Stimulated activated CD8-positive, alpha-beta memory T cell treated with anti-CD3 and anti-CD28 coated beads, Interleukin-15, amount 100 ng/mL, for 1 hour (primary cell): ENCODE results near the gene SERPINC1.
"Not testable (repeated sequence)": the region's sequence is repeated elsewhere in the genome, so short reads cannot be mapped to it uniquely, and the experiment has no call there.

Experiments
- DNase-seq: peaks from one replicate; pipeline ENCODE4 v3.0.0-alpha.2; 2020; ENCODE audit warnings: low read depth

The SERPINC1 gene

GRCh38 chr1:173889885-173890284, 27.2 kb downstream of the SERPINC1 start:
- no peak for DNase-seq

DNA sequence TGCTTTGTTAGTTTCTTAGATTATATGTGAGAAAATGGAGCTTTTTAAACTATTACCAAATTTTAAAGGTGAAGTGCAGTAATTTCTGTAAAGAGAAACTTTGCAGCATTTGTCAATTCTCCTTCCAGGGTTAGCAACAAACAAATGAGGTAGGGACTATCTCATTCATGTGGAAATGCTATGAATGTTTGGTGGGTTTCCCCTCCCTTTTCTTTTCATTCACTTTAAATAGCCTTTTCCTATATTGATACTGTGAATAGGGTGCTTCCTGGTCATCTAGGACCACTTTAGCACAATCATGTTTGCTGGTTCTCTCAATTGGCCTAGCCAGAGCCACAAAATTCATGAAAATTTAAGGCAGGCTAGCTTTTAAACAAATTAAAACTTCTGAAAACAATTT, 28.4 kb downstream of the SERPINC1 start:
- DNase-seq: no peak

GRCh38 chr1:173887627-173888026, 29.5 kb downstream of the SERPINC1 start:
- no peak for DNase-seq

DNA sequence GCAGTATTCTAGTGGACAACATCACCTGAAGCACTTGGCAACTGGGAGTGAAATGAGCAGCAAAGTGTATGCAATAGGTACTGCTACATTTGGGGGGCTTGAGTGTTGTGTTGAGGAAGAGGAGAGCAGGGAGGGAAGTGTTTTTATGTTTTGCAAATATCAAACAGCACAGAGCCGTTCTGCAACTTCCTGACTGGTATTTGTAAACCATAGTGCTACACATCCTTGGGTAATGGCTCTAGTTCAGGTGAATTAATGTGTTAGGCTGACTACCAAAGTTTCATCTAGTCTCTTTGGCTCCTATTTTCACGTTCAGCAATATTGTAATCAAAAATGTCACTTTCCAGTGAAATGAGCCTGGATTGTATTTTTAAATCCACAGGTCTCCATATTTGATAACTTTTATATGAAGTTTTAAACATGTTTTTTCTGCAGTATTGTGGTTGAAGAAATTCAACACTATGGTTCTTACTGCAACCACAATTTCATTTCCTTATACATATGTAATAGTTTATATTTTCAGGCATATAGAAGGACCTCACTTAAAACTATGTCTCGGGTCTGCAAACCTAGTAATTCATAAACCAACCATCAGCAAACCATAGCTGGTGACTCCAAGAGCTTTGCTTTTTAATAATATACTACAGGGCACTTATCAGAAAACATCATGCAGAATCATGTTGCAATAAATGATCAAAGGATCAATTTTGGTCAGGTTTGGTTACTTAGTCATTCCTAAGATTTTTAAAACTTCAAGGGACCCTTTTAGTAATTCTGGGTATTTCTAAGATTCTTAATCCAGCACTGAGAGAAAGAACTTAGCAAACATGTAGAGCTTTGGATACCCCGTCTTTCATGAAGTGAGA, 30.1 kb downstream of the SERPINC1 start:
- no peak for DNase-seq

DNA sequence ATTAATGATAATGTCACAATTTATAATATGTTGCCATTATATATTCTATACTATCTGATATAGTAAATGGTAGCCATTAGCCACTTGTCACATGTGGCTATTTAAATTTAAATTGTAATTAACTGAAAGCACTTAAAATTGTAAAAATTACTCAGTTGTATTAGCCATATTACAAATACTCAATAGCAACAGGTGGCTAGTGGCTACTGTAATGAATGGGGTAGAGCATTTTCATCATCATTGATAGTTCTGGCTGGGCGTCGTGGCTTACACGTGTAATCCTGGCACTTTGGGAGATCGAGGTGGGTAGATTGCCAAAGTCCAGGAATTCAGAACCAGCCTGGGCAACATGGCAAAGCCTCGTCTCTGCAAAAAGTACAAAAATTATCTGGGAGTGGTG, 32.4 kb downstream of the SERPINC1 start:
- no peak for DNase-seq

DNA sequence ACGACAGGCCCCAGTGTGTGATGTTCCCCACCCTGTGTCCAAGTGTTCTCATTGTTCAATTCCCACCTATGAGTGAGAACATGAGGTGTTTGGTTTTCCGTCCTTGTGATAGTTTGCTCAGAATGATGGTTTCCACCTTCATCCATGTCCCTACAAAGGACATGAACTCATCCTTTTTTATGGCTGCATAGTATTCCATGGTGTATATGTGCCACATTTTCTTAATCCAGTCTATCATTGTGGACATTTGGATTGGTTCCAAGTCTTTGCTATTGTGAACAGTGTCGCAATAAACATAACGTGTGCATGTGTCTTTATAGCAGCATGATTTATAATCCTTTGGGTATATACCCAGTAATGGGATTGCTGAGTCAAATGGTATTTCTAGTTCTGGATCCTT, 36.0 kb downstream of the SERPINC1 start:
- DNase-seq: not testable (repeated sequence)

- DNase-seq: no peak
Measured at GRCh38 chr1:173878251-173878650, 38.9 kb downstream of the SERPINC1 start.

DNA sequence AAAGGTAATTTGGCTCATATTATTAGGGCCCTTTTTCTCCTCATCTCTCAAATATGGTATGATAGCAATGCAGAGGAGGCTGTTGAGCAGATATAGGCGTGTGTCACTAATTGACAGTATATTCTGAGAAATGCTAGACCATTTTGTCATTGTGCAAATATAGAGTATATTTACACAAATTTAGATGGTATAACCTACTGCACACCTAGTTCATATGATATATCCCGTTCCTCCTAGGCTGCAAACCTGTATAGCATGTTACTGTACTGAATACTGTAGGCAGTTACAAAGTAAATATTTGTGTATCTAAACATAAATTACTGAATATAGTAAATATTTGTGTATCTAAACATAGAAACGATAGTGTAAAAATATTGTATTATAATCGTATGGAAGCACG, 40.4 kb downstream of the SERPINC1 start:
- DNase-seq: no peak

DNA sequence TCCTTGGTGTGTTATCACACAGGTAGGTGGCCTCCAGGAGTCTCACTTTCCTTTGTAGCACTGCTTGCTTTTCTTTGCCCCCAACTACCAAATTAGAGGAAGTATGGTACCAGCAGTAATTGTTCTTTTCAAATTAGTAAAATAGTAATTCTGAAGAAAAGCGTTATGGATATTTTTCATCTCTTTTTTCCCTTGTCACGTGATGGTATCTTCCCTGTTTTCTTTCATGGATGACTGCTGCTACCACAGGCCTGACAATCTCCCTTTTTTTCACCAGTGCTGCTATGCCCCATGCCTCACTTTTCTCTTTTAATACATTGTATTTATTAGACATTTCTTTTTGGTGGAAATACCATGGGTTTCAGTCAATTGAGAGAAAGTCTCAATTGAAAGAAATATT, 45.6 kb downstream of the SERPINC1 start:
- no peak for DNase-seq

DNA sequence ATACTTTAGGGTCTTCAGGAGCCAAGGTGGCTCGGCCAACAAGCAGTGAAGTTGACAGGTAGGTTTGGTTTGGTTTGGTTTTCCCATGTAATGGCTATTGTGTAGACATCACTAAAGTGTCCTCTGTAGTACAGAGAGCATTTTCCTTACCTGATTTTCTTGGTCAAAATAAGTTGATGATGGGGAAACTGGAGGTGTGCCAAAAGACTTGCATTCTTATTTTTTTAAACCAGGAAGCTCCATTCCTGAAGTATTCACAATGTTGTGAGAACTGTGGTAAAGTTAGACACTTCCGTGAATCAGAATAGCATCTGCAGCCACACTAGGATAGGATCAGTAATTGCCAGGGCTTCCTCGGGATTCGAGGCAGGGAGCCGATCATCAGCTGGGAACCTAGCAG, 46.0 kb downstream of the SERPINC1 start:
- no peak for DNase-seq

GRCh38 chr1:173870252-173871075, 46.7 kb downstream of the SERPINC1 start:
- DNase-seq: no peak

GRCh38 chr1:173869021-173869359, 48.1 kb downstream of the SERPINC1 start:
- DNase-seq: no peak

DNA sequence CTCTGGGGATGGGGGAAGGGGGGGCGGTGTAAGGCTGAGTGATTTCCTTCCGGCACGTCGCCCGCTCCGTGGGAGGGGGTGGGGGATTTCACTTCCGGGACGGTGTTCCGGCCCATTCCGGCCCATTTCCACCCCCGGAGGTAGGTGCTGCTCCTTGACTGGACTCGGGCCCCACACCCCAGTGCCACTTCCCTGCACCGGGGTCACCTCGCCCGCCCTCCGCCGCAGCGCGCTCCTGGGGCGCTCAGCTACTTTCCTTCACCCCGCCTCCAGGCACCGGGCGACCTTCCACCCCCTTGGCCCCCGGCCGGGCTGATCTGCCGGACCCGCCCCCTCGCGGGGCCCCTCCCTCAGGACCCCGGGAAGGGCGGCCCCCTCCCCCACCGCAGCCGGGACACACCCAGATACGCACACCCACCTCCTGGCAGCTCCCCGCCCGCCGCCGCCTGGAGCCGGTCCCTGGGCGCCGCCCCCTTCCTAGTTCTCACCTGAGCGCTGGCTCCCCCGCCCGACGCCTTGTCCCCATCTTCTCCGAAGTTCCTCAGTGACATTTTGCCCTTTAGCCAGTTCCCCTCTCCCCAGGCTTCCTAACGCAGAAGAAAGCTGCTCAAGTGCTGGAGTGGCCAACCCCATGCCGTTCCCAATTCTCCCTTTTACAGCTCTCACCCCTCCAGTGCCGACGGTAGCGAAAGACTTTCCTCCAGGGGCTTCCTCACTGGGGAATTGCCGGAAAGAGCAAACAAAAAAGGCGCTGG, 48.7 kb downstream of the SERPINC1 start, which contains the start of gene ZBTB37:
Gene ZBTB37 (plus strand): TSS at position 115 of the 755 bp plus-strand sequence. CDS start 1,846 bp downstream, outside the sequence.
- DNase-seq: peak; percentile 80

GRCh38 chr1:173867753-173868265, 49.3 kb downstream of the SERPINC1 start, which contains the start of gene GAS5:
GAS5 (minus strand) TSS chr1:173867989.
- DNase-seq: peak; percentile 97

GRCh38 chr1:173867141-173867752, 49.9 kb downstream of the SERPINC1 start:
- DNase-seq: peak; percentile 29

DNA sequence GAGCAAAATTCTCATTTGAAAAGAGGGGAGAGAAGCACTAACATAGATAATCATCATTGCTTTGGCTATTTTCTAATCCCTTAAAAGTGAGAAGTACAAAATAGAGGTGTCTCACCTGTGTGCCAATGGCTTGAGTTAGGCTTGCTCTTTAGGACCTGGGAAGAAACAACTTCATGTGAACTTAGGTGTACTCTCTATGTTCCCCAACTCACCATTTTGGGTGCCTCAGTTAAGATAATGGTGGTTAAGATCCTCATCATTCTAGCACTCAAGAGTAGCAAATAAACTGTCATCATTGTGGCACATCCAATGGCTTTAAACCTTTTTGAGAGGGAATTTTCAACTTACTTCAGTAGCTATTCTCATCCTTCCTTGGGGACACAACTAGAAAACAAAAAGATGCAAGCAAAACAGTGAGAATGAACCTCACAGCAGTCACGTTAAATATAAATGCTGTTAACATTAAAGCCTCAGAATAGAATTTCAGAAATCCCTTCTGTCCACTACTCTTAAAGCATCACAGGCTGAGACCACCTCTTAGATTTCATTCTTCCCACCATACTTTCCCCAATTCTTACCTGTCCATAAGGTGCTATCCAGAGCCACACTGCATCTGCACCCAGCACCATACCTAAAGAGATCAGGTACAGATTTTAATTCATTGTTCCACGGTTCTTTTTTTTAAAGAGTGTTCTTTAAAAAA, 50.6 kb downstream of the SERPINC1 start:
- DNase-seq: no peak

DNA sequence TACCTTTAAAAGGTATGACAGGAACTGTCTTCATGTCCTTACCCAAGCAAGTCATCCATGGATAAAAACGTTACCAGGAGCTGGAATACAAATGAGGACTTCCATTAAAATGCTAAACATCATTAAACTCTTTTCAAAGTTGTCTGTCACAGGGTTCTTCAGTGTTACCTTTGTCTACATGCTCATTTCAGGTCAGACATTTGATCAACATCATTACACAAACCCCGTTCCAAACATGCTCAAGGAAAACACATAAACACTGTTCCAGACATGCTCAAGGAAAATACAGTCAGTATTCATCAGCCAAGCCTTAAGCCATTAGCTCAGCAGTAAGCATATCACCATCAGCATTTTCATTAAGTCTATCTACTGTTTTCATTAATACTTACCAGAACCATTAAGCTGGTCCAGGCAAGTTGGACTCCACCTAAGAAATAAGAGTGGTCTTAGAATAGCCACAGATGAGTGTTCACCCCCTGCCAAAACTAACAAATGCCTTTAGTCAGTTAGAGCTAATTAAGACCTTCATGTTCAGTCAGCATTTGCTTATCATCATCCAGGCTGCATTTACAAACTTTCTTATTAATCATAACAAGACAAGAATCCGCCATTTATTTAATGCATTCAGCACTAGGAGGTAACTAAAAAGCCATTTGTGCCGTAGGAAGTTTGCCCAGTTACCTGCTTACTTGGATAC, 51.5 kb downstream of the SERPINC1 start:
- no peak for DNase-seq

DNA sequence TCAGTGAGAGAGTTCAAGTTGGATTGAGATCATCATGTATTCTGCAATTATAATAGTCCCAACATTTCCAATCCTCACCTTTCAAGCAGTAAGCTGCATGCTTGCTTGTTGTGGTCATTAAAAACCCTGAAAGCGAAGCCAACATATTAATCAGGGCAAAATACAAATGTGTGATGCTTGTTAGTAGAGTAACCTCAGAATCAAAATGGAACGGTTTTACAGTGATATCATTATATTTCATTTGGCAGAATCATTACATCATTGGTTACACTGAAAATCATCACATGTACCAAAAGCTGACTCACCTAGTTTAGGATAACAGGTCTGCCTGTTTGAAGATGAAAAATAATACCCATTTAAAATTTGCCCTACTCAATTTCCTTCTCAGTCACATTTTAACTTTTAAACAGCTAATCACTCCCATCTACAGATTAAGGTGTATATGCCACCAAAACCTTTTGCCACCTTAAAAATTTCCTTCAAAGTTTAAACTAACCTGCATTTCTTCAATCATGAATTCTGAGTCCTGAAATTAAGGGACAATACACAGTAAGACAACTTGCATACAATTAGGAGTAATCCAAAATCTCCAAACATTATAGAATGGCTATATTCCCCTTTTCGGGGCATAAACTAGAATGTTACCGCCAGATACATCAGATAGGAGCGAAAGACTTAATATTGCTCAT, 52.8 kb downstream of the SERPINC1 start:
- DNase-seq: no peak

GRCh38 chr1:173863224-173864161, 53.6 kb downstream of the SERPINC1 start:
- no peak for DNase-seq
